ENCODE data around the gene CCDC13.
"Not testable (repeated sequence)": the region's sequence is repeated elsewhere in the genome, so short reads cannot be mapped to it uniquely, and the experiment has no call there.

Gene CCDC13, protein sequence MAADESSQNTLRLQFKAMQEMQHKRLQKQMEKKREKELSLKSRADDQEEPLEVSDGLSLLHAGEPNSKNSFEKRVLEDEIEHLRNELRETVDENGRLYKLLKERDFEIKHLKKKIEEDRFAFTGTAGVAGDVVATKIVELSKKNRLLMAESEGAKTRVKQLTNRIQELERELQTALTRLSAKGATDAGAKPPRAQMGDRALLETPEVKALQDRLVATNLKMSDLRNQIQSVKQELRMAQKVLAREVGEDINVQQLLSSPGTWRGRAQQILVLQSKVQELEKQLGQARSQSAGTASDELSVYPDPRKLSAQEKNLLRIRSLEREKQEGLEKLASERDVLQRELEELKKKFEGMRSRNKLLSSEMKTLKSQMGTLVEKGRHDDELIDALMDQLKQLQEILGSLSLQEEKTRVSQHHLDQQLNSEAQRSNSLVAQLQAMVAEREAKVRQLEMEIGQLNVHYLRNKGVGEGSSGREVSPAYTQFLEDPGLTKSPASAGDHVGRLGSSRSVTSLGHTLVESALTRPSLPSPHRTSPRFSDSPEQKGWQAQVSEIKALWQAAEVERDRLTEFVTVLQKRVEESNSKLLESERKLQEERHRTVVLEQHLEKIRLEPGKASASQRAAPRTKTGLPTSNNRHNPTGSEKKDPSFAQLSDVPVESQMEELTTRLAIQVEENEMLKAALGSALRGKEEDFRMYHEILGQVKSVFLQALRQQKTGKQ

DNA sequence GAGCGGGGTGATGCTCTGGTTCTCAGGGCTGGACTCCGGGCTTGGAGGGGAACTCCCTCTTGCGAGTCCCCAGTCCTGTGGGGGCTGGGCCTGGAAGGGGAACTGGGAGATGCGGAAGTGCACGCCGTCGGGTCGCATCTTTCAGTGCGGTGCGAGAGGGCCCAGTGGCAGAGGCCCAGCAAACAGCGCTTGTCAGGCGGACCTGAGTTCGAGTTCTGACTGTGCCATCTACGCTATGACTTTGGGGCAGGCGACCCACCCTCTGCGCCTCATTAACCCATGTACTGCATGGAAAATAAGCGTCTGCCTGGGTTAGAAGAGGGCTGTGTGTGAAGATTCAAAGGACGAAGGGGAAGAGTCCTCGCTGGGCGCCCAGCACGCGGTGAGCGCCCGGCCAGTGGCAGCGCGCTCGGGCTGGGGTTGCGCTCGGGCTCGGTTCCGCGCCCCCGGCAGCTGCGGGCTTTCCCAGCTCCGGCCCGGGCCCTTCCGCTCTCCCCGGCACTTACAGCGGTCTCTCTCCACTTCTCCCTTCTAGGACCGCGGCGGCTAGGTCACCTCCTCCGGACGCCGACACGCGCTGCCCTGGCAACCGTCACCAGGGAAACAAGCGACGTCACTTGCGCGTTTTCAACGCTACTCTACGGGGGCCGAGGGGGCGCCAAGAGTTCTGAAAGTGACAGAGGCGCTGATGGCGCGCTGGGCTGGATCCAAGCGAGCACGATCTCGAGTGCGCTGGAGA lies at the start of gene CCDC13:
CCDC13 (minus strand) TSS at position 584 of the 739 bp plus-strand sequence. CDS start 14,908 bp downstream, outside the sequence.
- Histone ChIP-seq H3K27ac (ENCODE audit: low read depth, low read length) (no peak within 1 kb of the TSS), H3K27me3 (ENCODE audit: control insufficient read depth in 5 of 5, insufficient read depth in 4 of 5, low read length in 5 of 5) (no peaks in the 10 kb centered on the region), H3K36me3 (ENCODE audit: control insufficient read depth in 5 of 5, insufficient read depth in 5 of 5, low read length in 5 of 5) (no peaks in the 10 kb centered on the region), H3K9me3 (ENCODE audit: control insufficient read depth in 5 of 5, low read length in 5 of 5) (no peaks in the 10 kb centered on the region), H3K9ac (ENCODE audit: low read length in 5 of 5) (peak within 1 kb of the TSS in 4 of 5 donors; percentile 52 to 84 (median 72)), H3K4me1 (ENCODE audit: control insufficient read depth in 5 of 5, insufficient read depth in 5 of 5, low read length in 5 of 5) (peaks cover 0 to 14% (median 13%) of the 10 kb centered on the region in 5 donors), H3K4me3 (ENCODE audit: low read depth in 1 of 5, low read length in 5 of 5) (peak within 1 kb of the TSS; percentile 56 to 77 (median 68))

DNA sequence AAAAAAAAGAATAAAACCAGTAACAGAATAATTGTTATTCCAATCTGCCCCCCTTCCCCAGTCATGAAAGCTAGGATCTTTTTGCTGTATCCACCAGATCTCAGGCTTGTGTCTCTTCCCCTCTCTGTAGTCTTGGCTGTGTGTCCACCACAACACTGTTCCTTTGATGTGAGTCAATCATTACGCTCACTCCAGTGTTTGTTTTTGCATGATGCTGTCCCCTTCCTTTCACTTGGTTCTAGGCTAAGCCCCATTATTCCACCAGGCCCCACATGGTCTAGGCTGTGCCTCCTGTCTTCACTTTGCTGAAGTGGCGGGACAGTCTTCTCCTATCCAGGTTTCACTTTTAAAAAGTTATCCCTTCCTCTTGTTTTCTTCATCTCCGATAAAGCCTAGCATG lies 49.8 kb upstream of the CCDC13 start:
- Histone ChIP-seq H3K4me3 (ENCODE audit: low read depth in 1 of 5, low read length in 5 of 5) (no peak overlapping the region), H3K27me3 (ENCODE audit: control insufficient read depth in 5 of 5, insufficient read depth in 4 of 5, low read length in 5 of 5) (no peaks in the 10 kb centered on the region), H3K36me3 (ENCODE audit: control insufficient read depth in 5 of 5, insufficient read depth in 5 of 5, low read length in 5 of 5) (no peaks in the 10 kb centered on the region), H3K4me1 (ENCODE audit: control insufficient read depth in 5 of 5, insufficient read depth in 5 of 5, low read length in 5 of 5) (peaks cover 0 to 5% (median 0%) of the 10 kb centered on the region in 5 donors), H3K9me3 (ENCODE audit: control insufficient read depth in 5 of 5, low read length in 5 of 5) (peaks cover 0 to 3% (median 0%) of the 10 kb centered on the region in 5 donors), H3K9ac (ENCODE audit: low read length in 5 of 5) (no peak overlapping the region), H3K27ac (ENCODE audit: low read depth, low read length) (no peak overlapping the region)

DNA sequence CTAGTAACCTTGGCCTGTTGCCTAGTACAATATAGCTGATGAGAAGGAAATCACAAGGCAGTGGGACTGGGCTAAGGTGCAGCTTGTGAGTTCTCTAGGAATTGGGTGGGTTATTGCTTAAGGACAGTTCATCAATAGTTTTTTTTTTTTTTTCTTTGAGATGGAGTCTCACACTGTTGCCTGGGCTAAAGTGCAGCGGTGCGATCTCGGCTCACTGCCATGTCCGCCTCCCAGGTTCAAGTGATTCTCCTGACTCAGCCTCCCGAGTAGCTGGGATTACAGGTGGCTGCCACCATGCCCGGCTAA lies 47.6 kb upstream of the CCDC13 start:
- Histone ChIP-seq H3K4me3 (ENCODE audit: low read depth in 1 of 5, low read length in 5 of 5) (no peak overlapping the region), H3K36me3 (ENCODE audit: control insufficient read depth in 5 of 5, insufficient read depth in 5 of 5, low read length in 5 of 5) (no peaks in the 10 kb centered on the region), H3K9ac (ENCODE audit: low read length in 5 of 5) (no peak overlapping the region), H3K27ac (ENCODE audit: low read depth, low read length) (no peak overlapping the region), H3K4me1 (ENCODE audit: control insufficient read depth in 5 of 5, insufficient read depth in 5 of 5, low read length in 5 of 5) (no peaks in the 10 kb centered on the region), H3K9me3 (ENCODE audit: control insufficient read depth in 5 of 5, low read length in 5 of 5) (peaks cover 0 to 3% (median 0%) of the 10 kb centered on the region in 5 donors), H3K27me3 (ENCODE audit: control insufficient read depth in 5 of 5, insufficient read depth in 4 of 5, low read length in 5 of 5) (no peaks in the 10 kb centered on the region)

DNA sequence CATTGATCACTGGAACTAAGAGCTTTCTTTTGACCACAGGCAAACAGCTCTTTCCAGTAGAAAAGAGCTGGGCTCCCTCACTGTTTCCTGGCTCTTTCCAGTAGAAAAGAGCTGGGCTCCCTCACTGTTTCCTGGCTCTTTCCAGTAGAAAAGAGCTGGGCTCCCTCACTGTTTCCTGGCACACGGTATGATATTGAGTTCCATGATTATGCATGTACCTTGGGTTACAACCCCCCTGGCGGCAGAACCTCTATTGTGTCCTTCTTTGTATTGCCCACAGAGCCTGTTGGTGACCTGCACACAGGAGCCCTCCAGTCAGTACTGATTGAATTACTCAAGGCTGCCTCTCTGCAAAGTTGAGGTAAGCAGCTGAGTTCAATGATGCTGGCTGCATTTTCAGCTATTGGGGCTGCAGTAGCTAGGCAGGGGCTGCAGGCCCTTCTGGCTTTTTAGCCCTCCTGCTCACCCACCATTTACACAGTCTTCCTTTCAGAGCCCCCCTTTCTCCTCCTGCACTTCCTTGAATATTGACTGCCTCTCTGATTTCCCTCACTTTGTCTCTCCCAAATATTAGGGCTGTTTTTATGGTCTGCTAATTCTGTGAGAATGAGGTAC lies 46.4 kb upstream of the CCDC13 start:
- no peak overlapping the region for H3K4me3 ChIP-seq (ENCODE audit: low read depth in 1 of 5, low read length in 5 of 5)
- H3K9me3 ChIP-seq (ENCODE audit: control insufficient read depth in 5 of 5, low read length in 5 of 5) = no peaks in the 10 kb centered on the region
- no peaks in the 10 kb centered on the region for H3K36me3 ChIP-seq (ENCODE audit: control insufficient read depth in 5 of 5, insufficient read depth in 5 of 5, low read length in 5 of 5)
- H3K27me3 ChIP-seq (ENCODE audit: control insufficient read depth in 5 of 5, insufficient read depth in 4 of 5, low read length in 5 of 5) = no peaks in the 10 kb centered on the region
- no peak overlapping the region for H3K27ac ChIP-seq (ENCODE audit: low read depth, low read length)
- no peak overlapping the region for H3K9ac ChIP-seq (ENCODE audit: low read length in 5 of 5)
- H3K4me1 ChIP-seq (ENCODE audit: control insufficient read depth in 5 of 5, insufficient read depth in 5 of 5, low read length in 5 of 5) = peaks cover 0 to 4% (median 0%) of the 10 kb centered on the region in 5 donors

DNA sequence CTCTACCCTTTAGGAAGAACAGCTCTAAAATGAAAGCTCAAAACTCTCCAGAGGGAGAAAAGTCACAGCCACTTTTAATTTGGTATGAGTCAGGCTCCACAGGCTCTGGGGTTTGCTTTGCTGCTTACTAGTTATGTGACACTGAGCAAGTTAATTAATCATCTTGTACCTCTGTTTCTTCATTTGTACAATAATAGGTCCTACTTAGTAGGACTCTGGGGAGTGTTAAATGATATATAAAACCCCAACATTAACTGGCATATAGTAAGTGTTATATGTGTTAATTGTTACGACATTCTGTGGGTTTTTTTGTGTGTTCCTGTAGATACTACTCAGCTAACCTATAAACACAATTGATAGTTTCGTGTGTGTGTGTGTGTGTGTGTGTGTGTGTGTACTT lies 42.8 kb upstream of the CCDC13 start:
- no peaks in the 10 kb centered on the region for H3K36me3 ChIP-seq (ENCODE audit: control insufficient read depth in 5 of 5, insufficient read depth in 5 of 5, low read length in 5 of 5)
- H3K9me3 ChIP-seq (ENCODE audit: control insufficient read depth in 5 of 5, low read length in 5 of 5) = no peaks in the 10 kb centered on the region
- H3K27ac ChIP-seq (ENCODE audit: low read depth, low read length) = no peak overlapping the region
- no peak overlapping the region for H3K9ac ChIP-seq (ENCODE audit: low read length in 5 of 5)
- peaks cover 0 to 4% (median 0%) of the 10 kb centered on the region in 5 donors for H3K4me1 ChIP-seq (ENCODE audit: control insufficient read depth in 5 of 5, insufficient read depth in 5 of 5, low read length in 5 of 5)
- H3K27me3 ChIP-seq (ENCODE audit: control insufficient read depth in 5 of 5, insufficient read depth in 4 of 5, low read length in 5 of 5) = no peaks in the 10 kb centered on the region
- H3K4me3 ChIP-seq (ENCODE audit: low read depth in 1 of 5, low read length in 5 of 5) = no peak overlapping the region

DNA sequence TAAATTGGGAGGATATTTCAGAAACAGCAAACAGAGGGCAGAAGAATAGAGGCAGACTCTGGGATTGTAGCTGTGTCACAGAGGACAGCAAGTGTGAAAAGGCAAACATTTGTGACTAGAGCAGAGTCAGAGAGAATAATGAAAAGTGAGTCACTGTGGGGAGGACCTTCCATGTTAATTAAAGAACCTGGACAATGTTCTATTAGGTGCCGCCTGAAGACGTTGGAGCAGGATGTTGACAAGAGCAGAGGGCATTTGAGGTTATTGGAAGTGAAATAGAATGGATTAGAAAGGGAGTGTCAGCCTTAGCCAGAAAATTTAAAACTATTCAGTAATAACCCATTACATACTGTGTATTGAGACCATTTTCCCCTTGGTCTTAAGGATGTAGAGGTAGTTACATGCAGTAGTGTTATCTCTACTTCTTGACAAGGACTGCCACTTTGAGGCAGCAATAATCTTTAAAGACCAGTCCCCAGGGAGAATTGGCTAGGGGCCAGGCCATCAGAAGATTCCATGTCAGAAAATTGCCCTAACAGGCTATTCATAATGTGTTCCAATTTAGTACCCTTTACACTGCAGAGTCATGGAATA lies 42.0 kb upstream of the CCDC13 start:
- H3K4me1 ChIP-seq (ENCODE audit: control insufficient read depth in 5 of 5, insufficient read depth in 5 of 5, low read length in 5 of 5) = peaks cover 0 to 4% (median 0%) of the 10 kb centered on the region in 5 donors
- H3K9ac ChIP-seq (ENCODE audit: low read length in 5 of 5) = no peak overlapping the region
- H3K27ac ChIP-seq (ENCODE audit: low read depth, low read length) = no peak overlapping the region
- no peaks in the 10 kb centered on the region for H3K36me3 ChIP-seq (ENCODE audit: control insufficient read depth in 5 of 5, insufficient read depth in 5 of 5, low read length in 5 of 5)
- H3K4me3 ChIP-seq (ENCODE audit: low read depth in 1 of 5, low read length in 5 of 5) = no peak overlapping the region
- no peaks in the 10 kb centered on the region for H3K27me3 ChIP-seq (ENCODE audit: control insufficient read depth in 5 of 5, insufficient read depth in 4 of 5, low read length in 5 of 5)
- H3K9me3 ChIP-seq (ENCODE audit: control insufficient read depth in 5 of 5, low read length in 5 of 5) = no peaks in the 10 kb centered on the region

DNA sequence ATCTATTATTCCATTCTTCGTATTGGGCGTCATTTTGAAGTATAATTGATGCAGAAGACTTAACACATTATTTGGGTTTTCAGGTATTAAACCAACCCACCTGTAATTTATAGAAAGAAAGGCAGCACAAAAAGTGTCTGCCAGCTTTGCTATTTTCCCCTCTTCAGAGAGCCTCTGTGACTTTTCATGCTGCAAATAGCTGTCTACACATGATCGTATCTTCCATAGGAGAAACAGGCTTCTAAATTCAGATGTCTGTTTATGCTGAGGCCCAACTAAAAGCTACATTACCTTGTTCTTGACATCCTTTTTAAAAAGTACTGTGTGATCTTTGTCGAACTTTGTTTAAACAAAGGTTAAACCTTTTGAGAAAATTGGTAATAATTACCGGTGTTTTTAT lies 41.2 kb upstream of the CCDC13 start:
- peaks cover 0 to 4% (median 0%) of the 10 kb centered on the region in 5 donors for H3K4me1 ChIP-seq (ENCODE audit: control insufficient read depth in 5 of 5, insufficient read depth in 5 of 5, low read length in 5 of 5)
- H3K9me3 ChIP-seq (ENCODE audit: control insufficient read depth in 5 of 5, low read length in 5 of 5) = no peaks in the 10 kb centered on the region
- H3K27ac ChIP-seq (ENCODE audit: low read depth, low read length) = no peak overlapping the region
- H3K9ac ChIP-seq (ENCODE audit: low read length in 5 of 5) = no peak overlapping the region
- no peak overlapping the region for H3K4me3 ChIP-seq (ENCODE audit: low read depth in 1 of 5, low read length in 5 of 5)
- H3K36me3 ChIP-seq (ENCODE audit: control insufficient read depth in 5 of 5, insufficient read depth in 5 of 5, low read length in 5 of 5) = no peaks in the 10 kb centered on the region
- no peaks in the 10 kb centered on the region for H3K27me3 ChIP-seq (ENCODE audit: control insufficient read depth in 5 of 5, insufficient read depth in 4 of 5, low read length in 5 of 5)

DNA sequence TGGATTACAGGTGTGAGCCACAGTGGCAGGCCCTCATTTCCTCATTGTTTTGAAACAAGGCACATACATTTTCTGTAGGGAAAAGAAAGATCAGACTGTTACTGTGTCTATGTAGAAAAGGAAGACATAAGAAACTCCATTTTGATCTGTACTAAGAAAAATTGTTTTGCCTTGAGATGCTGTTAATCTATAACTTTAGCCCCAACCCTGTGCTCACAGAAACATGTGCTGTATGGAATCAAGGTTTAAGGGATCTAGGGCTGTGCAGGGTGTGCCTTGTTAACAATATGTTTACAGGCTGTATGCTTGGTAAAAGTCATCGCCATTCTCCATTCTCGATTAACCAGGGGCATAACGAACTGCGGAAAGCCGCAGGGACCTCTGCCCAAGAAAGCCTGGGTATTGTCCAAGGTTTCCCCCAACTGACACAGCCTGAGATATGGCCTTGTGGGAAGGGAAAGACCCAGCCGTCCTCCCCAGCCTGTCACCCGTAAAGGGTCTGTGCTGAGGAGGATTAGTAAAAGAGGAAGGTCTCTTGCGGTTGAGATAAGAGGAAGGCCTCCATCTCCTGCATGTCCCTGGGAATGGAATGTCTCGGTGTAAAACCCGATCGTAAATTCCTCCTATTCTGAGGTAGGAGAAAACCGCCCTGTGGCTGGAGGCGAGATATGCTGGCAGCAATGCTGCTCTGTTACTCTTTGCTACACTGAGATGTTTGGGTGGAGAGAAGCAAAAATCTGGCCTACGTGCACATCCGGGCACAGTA lies 38.2 kb upstream of the CCDC13 start:
- H3K9me3 ChIP-seq (ENCODE audit: control insufficient read depth in 5 of 5, low read length in 5 of 5); H3K4me1 ChIP-seq (ENCODE audit: control insufficient read depth in 5 of 5, insufficient read depth in 5 of 5, low read length in 5 of 5); H3K27me3 ChIP-seq (ENCODE audit: control insufficient read depth in 5 of 5, insufficient read depth in 4 of 5, low read length in 5 of 5); H3K9ac ChIP-seq (ENCODE audit: low read length in 5 of 5); H3K4me3 ChIP-seq (ENCODE audit: low read depth in 1 of 5, low read length in 5 of 5); H3K27ac ChIP-seq (ENCODE audit: low read depth, low read length); H3K36me3 ChIP-seq (ENCODE audit: control insufficient read depth in 5 of 5, insufficient read depth in 5 of 5, low read length in 5 of 5): not testable (repeated sequence)

DNA sequence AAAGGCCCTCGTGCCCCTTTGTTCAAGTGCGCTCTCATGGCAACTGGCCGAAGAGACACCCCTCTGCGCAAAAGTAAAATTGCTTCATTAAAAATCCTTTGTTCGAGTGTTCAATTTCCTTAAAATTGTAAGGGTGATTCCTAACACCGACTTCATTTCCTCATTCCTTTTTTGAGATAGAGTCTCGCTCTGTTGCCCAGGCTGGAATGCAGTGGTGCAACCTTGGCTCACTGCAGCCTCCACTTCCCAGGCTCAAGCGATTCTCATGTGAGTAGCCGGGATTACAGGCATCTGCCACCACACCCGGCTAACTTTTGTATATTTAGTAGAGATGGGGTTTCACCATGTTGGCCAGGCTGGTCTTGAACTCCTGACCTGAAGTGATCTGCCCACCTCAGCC lies 37.7 kb upstream of the CCDC13 start:
- H3K9me3 ChIP-seq (ENCODE audit: control insufficient read depth in 5 of 5, low read length in 5 of 5); H3K27ac ChIP-seq (ENCODE audit: low read depth, low read length); H3K36me3 ChIP-seq (ENCODE audit: control insufficient read depth in 5 of 5, insufficient read depth in 5 of 5, low read length in 5 of 5); H3K27me3 ChIP-seq (ENCODE audit: control insufficient read depth in 5 of 5, insufficient read depth in 4 of 5, low read length in 5 of 5); H3K4me3 ChIP-seq (ENCODE audit: low read depth in 1 of 5, low read length in 5 of 5); H3K4me1 ChIP-seq (ENCODE audit: control insufficient read depth in 5 of 5, insufficient read depth in 5 of 5, low read length in 5 of 5); H3K9ac ChIP-seq (ENCODE audit: low read length in 5 of 5): not testable (repeated sequence)
